Measurements from ENCODE around the gene CORO7.

CORO7 gene

GRCh38 chr16:4383591-4384444 lies 32.6 kb downstream of the CORO7 start:
- Histone ChIP-seq H3K4me2 (ENCODE audit: low read length) (no peak overlapping the region), H3K4me1 (ENCODE audit: insufficient read depth, low read length, severe bottlenecking) (no peaks in the 10 kb centered on the region)

GRCh38 chr16:4382795-4383357 lies 33.5 kb downstream of the CORO7 start:
- Histone ChIP-seq H3K27ac (ENCODE audit: low read depth, low read length, poor library complexity, severe bottlenecking) (no peak overlapping the region), H3K9ac (ENCODE audit: low read length) (no peak overlapping the region)

More at GRCh38 chr16:4383591-4384444, 32.6 kb downstream of the CORO7 start:
- H3K27me3 ChIP-seq (ENCODE audit: insufficient read depth, low read length): no peaks in the 10 kb centered on the region
- H3K9me3 ChIP-seq (ENCODE audit: low read length): no peaks in the 10 kb centered on the region
- TF ChIP-seq CTCF (IDR thresholded peaks at IDR 0.05; ENCODE audit: low read length): no peak
- no peak for TF ChIP-seq EZH2 (IDR thresholded peaks at IDR 0.05; ENCODE audit: borderline replicate concordance, low read length)
- H2AFZ ChIP-seq (ENCODE audit: low read length): no peak overlapping the region
- H3K9ac ChIP-seq (ENCODE audit: low read length): no peak overlapping the region
- H3K27ac ChIP-seq (ENCODE audit: low read depth, low read length, poor library complexity, severe bottlenecking): no peak overlapping the region
- no peak overlapping the region for H3K4me3 ChIP-seq (ENCODE audit: low read depth, low read length, poor library complexity, severe bottlenecking)
- H4K20me1 ChIP-seq (ENCODE audit: insufficient read depth, low read length): no peaks in the 10 kb centered on the region
- H3K9me2 ChIP-seq (ENCODE audit: low read depth, low read length): no peaks in the 10 kb centered on the region
- no peaks in the 10 kb centered on the region for H3K79me2 ChIP-seq (ENCODE audit: insufficient read depth, low read length)
- peaks cover 34% of the 10 kb centered on the region for H3K36me3 ChIP-seq (ENCODE audit: insufficient read depth, low read length)
- H3F3A ChIP-seq (ENCODE audit: insufficient read depth, low read length): no peaks in the 10 kb centered on the region

More at GRCh38 chr16:4382795-4383357, 33.5 kb downstream of the CORO7 start:
- Histone ChIP-seq H3K4me3 (ENCODE audit: low read depth, low read length, poor library complexity, severe bottlenecking) (no peak overlapping the region), H3K4me2 (ENCODE audit: low read length) (no peak overlapping the region), H3K27me3 (ENCODE audit: insufficient read depth, low read length) (no peaks in the 10 kb centered on the region), H3K9me3 (ENCODE audit: low read length) (no peaks in the 10 kb centered on the region), H2AFZ (ENCODE audit: low read length) (no peak overlapping the region), H3K9me2 (ENCODE audit: low read depth, low read length) (no peaks in the 10 kb centered on the region), H3K36me3 (ENCODE audit: insufficient read depth, low read length) (peaks cover 30% of the 10 kb centered on the region), H4K20me1 (ENCODE audit: insufficient read depth, low read length) (no peaks in the 10 kb centered on the region), H3K4me1 (ENCODE audit: insufficient read depth, low read length, severe bottlenecking) (no peaks in the 10 kb centered on the region), H3K79me2 (ENCODE audit: insufficient read depth, low read length) (no peaks in the 10 kb centered on the region), H3F3A (ENCODE audit: insufficient read depth, low read length) (no peaks in the 10 kb centered on the region)
- TF ChIP-seq CTCF (IDR thresholded peaks at IDR 0.05; ENCODE audit: low read length) (no peak), EZH2 (IDR thresholded peaks at IDR 0.05; ENCODE audit: borderline replicate concordance, low read length) (no peak)
